NCI-H2171 (cell line): ENCODE measurements around the gene SCD5.
"Not testable (repeated sequence)": the region's sequence is repeated elsewhere in the genome, so short reads cannot be mapped to it uniquely, and the experiment has no call there.

Experiments
- DNase-seq: peaks from one replicate; lab custom pipeline; 2025; lab: John Stamatoyannopoulos, UW

The SCD5 gene

DNA sequence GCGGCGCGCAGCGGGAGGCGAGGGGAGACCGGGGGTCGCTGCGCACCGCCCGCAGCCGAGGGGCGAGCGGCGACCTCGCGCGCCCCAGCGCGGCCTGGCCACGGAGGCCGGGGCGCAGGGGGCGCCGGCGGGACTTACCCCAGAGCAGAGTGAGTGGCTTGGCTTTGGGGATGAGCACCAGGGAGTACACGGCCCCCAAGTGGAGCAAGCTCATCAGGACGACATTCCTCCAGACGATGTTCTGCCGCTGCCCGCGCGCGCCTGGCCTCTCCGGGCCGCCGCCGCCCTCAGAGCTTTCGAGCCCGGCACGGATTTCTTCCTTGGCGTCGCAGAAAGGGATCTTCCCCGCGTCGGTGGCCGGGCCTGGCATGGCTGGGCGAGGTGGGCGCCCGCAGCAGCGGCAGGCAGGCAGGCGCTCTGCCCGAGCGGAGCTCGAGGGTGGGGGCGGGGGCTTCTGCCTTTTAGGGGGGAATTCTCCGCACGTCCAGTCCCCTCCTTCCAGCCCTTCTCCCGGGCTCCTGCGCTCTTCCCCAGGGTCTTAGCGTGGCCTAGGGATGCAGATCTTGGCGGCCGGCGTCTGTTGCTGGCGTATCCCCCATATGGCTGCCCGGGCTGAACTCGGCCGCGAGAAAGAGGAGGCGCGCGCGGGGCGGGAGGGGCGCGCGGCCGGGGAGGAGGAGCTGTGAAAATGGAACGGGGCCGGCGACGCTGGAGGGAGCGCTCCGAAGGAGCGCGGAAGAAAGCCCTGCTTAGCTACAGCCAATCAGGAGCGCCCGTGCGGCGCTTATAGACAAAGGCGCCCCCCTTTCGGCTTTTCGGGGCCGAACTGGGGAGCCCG lies at the start of gene SCD5:
Gene SCD5 (minus strand): TSS at position 629 of the 838 bp plus-strand sequence. CDS start 259 bp downstream, at position 370.
- DNase-seq: peak; percentile 74

DNA sequence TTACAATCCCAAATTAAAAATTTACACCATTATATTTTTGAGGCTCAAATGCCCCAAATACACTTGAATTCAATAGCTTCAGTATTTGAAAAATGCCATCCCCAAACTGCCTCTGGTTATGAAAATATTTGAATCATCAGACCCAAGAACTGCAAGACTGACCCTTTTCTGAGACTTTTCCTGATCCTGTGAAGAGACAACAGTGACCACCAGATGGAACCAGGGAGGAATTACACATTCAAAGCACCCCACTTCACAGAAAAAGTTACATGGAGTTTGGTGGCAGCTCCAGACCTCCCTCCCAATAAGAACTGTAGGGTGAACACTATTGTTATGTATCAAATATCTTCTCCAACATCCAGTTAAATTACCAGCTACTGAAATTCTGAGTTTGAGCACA lies 44.0 kb upstream of the SCD5 start:
- no peak for DNase-seq

DNA sequence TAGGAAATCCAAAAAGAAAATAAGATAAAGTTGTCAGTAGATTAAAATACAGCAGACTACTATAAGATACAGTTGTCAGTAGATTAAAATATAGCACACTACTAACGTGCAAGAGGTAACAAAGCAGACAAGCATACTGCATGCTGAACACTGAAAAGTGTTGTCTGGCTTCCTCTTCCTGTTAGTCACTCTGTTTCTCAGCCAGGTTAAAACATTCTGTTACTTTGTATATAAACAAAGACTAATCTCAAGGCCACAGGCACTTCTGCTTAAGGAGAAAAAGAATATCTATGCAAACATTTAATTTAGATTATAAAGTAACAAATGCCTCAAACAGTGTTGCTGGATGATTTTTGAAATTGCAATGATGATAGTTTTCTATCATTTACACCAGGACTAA lies 41.0 kb upstream of the SCD5 start:
- DNase-seq: no peak

DNA sequence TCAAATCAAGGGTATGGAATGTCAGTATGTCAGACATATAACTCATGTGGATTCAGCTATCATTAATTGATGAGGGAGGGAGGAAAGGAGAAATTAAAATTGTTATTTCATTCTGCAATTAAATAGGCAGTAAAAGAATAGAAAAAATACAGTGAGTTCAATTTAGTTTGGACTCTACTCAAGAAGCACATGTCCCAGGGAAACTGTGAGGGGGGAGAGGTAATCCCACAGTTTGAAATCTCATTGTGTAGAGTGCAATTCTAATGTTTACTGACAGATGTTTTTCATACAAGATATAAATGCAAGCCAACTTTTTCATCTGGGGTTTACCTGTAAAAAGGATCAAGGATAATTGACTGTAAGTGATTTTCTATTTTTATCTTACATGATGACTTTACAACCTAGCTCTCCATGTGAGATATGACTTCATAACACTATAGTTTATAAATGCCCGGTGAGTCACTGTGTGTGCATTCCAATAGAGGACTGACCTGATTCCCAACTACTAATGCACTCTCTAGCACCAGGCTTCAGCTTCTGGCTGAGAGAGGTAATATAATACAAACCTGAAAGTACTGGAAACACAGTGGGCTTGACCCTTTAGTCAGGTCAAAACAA lies 35.2 kb upstream of the SCD5 start:
- no peak for DNase-seq

DNA sequence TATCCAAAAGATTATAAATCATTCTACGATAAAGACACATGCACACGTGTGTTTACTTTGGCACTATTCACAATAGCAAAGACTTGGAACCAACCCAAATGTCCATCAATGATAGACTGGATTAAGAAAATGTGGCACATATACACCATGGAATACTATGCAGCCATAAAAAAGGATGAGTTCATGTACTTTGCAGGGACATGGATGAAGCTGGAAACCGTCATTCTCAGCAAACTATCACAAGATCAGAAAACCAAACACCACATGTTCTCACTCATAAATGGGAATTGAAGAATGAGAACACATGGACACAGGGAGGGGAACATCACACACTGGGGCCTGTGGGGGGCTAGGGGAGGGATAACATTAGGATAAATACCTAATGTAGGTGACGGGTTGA lies 34.5 kb upstream of the SCD5 start:
- not testable (repeated sequence) for DNase-seq

DNA sequence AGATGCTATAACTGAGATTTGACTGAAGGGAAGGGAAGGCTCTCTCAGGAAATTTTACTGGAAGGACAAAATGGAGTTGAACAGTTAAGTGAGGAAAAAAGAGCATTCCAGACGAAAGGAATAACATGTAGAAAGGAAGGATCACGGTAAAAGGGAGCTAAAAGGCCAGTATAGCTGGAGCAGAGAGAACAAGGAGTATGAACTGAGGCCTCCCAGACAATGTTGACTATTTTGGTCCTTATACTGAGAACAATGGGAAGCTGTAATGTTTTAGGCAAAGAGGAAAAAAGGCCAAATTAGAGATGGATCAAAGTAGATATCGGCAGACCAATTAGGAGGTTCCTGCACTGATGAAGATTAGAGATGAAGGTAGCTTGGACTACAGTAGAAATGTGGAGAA lies 26.8 kb upstream of the SCD5 start:
- DNase-seq: no peak

DNA sequence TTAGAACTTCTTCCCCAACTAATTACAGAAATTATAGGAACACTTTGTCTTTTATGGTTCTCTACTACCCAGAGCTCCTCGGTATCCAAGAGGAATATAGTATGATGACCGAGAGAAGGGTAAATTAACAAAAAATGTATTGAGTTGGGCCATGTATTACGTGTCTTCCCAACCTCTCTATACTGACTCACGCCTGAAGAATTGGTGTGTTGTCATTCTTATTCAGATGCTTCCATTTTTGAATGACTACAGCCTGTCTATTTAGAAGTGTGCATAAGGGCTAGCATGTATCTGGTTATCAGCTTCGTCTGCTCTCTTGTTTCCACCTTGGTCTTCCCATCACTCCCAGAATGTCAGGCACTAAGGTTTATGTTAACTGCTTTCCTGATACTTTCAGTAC lies 24.5 kb upstream of the SCD5 start:
- DNase-seq: no peak

DNA sequence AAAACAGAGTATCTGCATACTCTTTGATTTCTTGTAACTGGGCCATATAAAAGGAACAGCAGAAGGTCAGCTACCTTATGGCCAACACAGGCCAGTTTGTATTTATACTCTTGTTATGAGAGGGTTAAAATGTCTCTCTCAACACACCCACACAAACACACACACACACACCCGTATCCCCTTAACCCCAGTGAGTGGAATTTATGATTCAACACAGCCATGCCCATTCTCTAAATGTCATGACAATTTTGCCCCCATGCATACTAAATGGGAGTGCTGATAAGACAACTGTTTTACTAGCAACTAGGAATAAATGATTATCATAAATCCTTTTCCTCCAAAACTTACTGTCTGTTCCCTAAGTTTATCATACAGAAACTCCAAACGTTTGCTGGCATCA lies 22.1 kb upstream of the SCD5 start:
- DNase-seq: no peak

DNA sequence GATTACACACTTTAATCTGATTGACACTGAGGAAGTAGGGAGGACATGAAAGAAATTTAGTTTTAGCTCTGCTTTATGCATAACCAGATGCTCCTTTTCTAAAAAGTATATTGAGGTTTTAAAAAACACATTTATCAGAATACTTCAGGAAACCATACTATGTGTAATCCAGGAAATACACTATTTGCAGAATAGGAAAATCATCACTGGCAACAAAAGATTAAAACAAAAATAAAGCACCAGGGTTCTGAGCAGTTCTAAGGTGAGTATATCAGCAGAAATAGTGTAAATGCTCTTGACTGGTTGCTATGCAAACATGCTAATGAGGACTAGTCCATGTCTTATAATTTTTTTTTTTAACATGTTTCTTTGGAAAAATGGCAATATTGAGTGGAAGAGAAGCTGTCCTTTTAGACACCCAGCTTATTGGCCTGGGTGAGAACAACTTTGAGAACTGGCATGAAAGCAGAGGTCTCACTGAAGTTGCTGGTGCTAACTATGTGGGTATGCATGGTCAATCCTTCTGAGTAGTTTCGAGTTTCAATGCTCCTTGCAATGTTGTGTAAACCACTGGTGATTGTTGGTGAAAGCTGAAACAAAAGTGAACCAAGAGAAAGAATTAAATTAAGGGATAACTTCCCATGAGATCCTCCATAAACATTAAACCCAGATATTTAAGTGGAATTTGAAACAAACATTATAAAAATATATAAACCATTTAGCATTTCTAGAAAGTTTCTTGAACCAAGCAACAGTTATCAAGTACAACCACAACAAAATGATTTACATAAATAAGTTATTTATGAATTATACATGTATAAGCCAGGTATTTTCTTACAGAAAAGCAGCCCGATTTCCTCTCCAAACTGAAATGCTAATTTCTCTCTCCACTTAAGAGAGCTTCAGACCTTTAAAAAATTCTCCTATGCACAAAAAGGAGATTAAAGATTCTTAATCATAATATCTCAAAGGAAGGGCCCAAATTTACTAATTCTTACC lies 20.4 kb upstream of the SCD5 start:
- DNase-seq: no peak

DNA sequence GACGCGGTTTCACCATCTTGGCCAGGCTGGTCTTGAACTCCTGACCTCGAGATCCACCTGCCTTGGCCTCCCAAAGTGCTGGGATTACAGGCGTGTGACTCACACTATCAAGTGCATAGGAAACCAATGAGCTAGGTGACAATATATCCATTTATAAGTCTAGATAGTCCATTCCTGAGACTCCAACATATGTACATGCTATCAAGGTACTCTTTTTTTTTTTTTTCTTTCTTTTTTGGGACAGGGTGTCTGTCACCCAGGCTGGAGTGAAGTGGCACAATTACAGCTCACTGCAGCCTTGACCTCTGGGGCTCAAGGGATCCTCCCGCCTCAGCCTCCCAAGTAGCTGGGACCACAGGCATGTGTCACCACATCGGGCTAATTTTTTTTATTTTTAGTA lies 18.3 kb upstream of the SCD5 start:
- not testable (repeated sequence) for DNase-seq

DNA sequence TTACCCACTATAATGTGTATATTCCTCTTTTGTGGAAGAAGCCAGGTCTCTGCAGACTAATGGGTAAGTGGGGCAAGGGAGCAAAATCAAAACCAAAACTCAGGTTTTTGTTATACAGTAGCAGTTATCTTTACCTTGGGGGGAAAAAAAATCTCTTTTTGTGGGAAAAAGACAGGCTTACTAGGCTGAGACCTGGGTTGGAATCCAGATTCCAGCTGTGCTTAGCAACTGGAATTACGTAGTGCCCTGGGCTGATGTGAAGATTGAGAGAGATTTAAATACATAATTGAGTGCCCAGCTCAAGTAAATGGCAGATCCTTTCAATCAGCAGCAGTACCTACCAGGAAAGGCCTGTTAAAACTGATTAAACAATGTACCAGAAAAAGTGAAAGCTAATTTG lies 15.4 kb upstream of the SCD5 start:
- DNase-seq: no peak

DNA sequence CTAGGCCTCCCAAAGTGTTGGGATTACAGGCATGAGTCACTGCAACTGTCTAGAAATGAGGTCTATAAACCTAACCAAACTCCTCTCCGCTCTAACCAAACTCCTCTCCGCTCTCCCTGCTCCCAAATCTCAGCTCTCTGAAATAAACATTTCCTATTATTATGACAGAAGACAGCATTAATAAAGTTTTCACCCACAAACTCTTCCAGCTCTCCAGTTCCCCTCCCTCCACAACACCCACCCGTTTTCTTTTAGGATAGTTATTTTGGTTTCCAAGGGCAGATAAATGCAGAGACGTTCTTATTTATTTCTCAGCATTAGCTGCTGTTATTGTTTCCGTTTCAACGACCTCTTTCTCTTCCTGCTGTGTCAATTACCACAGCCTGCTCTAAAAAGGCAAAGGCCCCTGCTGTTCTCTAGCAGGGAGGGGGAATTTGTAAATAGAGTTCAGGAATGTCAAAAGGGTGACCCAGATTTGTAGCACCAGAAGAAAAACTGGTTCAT lies 13.3 kb upstream of the SCD5 start:
- no peak for DNase-seq

DNA sequence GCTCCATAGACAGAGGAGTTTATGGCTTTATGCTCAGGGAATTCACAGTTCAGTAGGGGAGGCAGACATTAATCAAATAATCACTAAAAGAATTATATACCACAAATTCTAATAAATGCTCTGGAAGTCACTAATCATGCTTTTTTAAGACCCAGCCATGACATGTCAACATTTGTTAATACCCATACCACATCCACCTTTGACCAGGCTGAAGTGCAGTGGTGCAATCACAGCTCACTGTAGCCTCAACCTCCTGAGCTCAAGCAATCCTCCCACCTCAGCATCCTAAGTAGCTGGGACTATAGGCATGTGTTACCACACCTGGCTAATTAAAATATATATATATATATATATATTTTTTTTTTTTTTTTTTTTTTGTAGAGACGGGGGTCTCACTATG lies 12.8 kb upstream of the SCD5 start:
- no peak for DNase-seq

DNA sequence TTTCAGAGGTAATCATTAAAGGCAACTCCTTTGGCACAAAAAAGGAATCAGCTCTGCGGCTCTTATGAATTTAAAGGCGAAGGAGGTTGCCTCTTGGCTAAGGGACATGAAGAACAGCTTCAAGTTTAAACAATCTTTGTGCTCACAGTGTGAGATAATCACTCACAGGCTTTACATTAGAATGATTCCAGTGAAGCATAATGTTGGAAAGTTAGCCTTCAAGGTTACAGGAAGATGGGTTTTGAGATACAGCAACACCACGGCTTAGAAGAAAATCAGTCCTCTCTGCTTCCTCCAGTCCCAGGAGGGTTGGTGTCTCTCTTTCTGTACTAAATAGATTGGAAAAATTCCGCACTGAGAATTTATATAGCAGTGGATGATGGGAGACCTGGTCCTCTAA lies 11.6 kb upstream of the SCD5 start:
- DNase-seq: no peak

DNA sequence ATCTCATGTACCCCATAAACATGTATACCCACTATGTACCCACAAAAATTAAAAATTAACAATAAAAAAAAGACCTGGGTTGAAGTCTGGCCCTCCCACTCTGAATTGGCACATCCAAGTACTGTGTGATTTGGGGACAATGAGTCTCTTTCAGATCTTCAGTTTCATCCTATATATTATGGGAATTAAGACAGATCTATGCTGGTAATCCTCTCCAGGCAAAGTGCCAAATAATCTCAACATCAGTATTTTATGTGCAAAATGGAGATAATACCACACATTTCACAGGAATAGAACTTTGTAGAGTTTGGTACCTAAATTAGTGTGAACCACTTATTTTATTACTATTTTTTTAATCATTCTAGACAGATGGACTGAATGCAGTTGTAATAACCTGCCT lies 11.0 kb upstream of the SCD5 start:
- DNase-seq: no peak

DNA sequence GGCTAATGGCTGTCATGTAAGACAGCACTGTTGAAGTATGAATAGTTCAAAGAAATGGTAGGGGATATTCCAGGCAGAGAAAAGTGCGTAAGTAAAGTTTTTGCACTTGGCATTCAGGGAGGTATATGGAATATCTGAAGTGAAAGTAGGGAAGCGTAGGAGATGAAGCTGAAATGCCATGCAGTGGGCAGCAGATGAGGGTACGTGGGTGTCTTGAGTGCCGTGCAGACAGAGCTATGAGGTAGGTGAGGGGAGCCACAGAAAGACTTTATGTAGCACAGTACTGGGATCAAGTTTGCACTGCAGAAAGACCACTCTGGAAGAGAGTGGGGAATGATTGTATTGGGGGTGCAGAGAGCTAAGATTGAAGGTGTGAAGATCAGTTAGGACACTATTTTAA lies 5.2 kb upstream of the SCD5 start:
- no peak for DNase-seq

DNA sequence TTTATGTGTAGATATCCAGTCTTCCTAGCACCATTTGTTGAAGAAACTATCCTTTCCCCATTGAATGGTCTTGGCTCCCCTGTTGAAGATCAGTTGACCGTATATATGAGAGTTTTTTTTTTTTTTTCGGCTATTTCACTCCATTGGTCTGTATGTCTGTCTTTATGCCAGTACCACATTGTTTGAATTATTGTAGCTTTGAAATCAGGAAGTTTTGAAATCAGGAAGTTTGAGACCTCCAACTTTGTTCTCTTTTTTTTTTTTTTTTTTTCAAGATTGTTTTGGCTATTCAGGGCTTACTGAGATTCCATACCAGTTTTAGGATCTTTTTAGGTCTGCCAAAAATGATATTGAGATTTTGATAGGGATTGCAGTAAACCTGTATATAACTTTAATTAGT lies 4.3 kb upstream of the SCD5 start:
- no peak for DNase-seq

DNA sequence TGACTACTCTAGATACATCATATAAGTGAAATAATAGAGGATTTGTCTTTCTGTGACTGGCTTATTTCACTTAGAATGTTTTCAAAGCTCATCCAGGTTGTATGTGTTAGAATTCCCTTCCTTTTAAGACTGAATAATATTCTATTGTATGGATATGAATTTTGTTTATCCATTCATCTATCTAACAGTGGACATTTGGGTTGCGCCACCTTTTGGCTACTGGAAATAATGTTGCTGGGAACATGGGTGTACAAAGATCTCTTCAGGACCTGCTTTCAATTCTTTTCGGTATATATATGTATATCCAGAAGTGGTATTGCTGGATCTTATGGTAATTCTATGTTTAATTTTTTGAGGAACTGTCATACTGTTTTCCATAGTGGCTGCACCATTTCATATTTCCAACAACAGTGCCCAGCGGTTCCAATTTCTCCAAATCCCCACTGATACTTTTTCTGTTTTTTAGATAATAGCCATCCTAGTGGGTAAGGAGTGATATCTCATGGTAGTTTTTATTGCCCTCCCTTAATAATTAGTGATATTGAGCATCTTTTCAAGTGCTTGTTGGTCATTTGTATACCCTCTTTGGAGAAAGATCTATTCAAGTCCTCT lies 3.4 kb upstream of the SCD5 start:
- DNase-seq: no peak

DNA sequence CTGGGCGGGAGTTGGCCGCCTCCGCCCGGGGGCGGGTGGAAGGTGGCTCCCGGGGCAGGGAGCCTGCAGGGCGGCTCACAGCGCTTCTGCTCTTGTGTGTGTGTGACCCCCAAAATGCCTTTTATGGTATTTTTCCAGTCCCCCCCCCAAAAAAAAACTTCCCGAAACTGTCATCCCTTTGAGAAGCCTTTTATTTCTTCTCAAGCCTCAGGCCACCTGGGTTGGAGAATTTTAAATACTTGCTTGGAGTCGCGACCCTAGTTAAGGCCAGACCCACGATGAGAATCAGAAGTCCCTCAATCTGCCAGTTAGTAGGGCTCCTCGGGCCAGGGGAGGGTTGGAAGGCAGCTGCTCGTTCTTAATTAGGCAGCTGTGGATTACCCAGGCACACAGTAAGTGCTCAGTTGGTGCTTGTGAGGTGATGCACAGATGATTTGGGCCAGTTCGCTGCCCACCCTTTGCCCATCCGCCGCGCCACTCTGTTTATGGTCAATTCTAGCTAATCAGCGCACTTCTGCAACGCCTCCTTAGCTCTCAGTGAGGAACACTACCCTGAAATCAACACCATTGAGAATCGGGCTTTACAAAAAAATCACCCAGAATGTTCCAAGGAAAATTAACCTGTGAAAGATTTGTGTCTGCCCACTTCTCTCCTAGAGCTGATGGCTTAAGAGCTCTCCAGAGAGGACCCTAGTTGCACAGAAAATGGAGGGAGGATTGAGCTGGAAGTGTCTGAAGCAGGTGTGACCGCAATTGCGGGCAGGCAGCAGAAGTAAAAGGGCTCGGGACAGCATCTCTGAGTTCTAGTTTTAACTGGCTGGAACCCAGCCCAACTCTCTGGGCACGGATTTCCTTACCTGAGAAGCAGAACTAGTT lies 648 bp upstream of the SCD5 start:
- no peak for DNase-seq

DNA sequence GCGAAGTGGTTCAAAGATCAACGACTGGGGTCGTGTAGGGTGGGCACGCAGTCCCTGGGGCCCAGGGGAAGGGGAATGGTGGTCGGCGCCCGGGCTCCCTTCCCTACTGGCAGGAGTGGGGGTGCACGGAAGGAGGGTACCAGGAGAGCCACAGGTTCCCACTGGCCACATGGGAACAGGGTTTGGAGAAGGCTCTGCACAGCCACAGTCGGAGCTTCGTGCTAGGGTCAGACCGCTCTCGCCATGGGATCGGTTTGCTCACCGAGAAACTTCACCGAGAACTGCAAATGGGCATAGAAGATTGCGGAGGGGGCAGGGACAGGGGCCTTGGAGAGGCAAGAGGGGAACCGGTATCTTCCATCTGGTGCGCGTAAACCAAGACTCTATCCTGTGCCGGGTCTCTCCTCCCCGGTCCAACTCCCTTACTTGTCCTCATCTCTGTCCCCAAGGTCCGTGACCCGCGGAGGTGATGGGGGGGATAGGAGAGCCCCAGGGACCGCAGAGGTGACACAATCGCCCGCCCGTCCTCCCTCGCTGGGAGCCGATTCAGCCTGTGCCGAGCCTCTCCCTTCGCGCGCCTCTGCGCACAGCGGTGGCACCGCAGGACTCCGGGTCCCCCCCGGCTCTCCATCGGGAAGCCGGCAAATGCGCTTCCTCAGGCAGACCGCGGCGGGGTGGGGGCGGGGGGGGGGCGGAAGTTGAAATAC lies 1.0 kb downstream of the SCD5 start:
- no peak for DNase-seq
